ENCODE results near the gene L3MBTL4. TPM values are rescaled to one million over a fixed set of nuclear protein-coding genes. Genes with fewer than 3 reads are reported as not detected.

L3MBTL4 gene
- total and polyA plus RNA-seq, 10 of the 15 experiments (the other 5 are each of a cell fraction or from before 2014, with no cell fraction given), result 1.3 to 8.7 (median 3.8) TPM

- Histone ChIP-seq H3K36me3 (ENCODE audit: control insufficient read depth in 2 of 2, insufficient read depth in 2 of 2, low read length in 1 of 2) (no peaks in the 10 kb centered on the region), H3K4me3 (no peak overlapping the region), H2AFZ (ENCODE audit: control insufficient read depth, low read depth, low read length) (no peak overlapping the region), H3K79me2 (ENCODE audit: control insufficient read depth, insufficient read depth, low read length) (no peaks in the 10 kb centered on the region), H3K27ac (ENCODE audit: control insufficient read depth, insufficient read depth) (no peak overlapping the region), H3K4me1 (ENCODE audit: control insufficient read depth, insufficient read depth, low read length) (peaks cover 6% of the 10 kb centered on the region), H4K20me1 (ENCODE audit: control insufficient read depth, insufficient read depth) (no peaks in the 10 kb centered on the region), H3K27me3 (replicated peaks in 1 of 2; ENCODE audit: control insufficient read depth in 2 of 2, insufficient read depth in 2 of 2, low read length in 1 of 2) (no peaks in the 10 kb centered on the region), H3K9me3 (replicated peaks; ENCODE audit: control insufficient read depth, insufficient read depth, low read length) (no peaks in the 10 kb centered on the region), H3K4me2 (ENCODE audit: control insufficient read depth, insufficient read depth) (no peak overlapping the region), H3K9ac (ENCODE audit: control insufficient read depth, insufficient read depth, low read length) (no peak overlapping the region)
- CTCF ChIA-PET, result no interaction called here
- RAD21 ChIA-PET (ENCODE audit: unreplicated experiment), result no interaction called here
- no TSS peak for BruUV-seq (replicated peaks)
- DNase-seq (ENCODE audit: low read depth, low spot score), result no peak
- ATAC-seq, result no peak
- intact Hi-C loops (cut with micrococcal nuclease; ENCODE audit: unreplicated experiment), result loop anchor here (5.0 to 10.0 kb wide), 2 partner anchors 48 to 156 kb away; no protein-coding TSS in a partner anchor
- SMC1A ChIA-PET (ENCODE audit: uncharacterized antibody, unreplicated experiment), result no interaction called here
- FAIRE-seq, result no peak
- POLR2A ChIA-PET, result no interaction called here
- TF ChIP-seq NR2F1 (conservative IDR thresholded peaks at IDR 0.05) (no peak), RUNX3 (IDR thresholded peaks at IDR 0.05; ENCODE audit: low read length) (no peak), ZNF622 (IDR thresholded peaks at IDR 0.05) (no peak), STAT3 (IDR thresholded peaks at IDR 0.05; ENCODE audit: low read depth, low read length) (no peak), TCF7 (IDR thresholded peaks at IDR 0.05; ENCODE audit: borderline replicate concordance) (no peak), MLLT1 (IDR thresholded peaks at IDR 0.05) (no peak), MYC (IDR thresholded peaks at IDR 0.05; ENCODE audit: insufficient read depth, insufficient read length, insufficient replicate concordance, low read length, severe bottlenecking) (no peak), HCFC1 (IDR thresholded peaks at IDR 0.05; ENCODE audit: low read length) (no peak), WRNIP1 (IDR thresholded peaks at IDR 0.05; ENCODE audit: borderline replicate concordance, low read depth, low read length) (no peak), GATAD2B (conservative IDR thresholded peaks at IDR 0.05; ENCODE audit: low read depth) (no peak), ZNF274 (IDR thresholded peaks at IDR 0.05; ENCODE audit: insufficient read depth, insufficient read length) (no peak)
- TF ChIP-seq, protein P1, sequence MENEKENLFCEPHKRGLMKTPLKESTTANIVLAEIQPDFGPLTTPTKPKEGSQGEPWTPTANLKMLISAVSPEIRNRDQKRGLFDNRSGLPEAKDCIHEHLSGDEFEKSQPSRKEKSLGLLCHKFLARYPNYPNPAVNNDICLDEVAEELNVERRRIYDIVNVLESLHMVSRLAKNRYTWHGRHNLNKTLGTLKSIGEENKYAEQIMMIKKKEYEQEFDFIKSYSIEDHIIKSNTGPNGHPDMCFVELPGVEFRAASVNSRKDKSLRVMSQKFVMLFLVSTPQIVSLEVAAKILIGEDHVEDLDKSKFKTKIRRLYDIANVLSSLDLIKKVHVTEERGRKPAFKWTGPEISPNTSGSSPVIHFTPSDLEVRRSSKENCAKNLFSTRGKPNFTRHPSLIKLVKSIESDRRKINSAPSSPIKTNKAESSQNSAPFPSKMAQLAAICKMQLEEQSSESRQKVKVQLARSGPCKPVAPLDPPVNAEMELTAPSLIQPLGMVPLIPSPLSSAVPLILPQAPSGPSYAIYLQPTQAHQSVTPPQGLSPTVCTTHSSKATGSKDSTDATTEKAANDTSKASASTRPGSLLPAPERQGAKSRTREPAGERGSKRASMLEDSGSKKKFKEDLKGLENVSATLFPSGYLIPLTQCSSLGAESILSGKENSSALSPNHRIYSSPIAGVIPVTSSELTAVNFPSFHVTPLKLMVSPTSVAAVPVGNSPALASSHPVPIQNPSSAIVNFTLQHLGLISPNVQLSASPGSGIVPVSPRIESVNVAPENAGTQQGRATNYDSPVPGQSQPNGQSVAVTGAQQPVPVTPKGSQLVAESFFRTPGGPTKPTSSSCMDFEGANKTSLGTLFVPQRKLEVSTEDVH (IDR thresholded peaks at IDR 0.05; ENCODE audit: low read depth, partially characterized antibody), result no peak
- in situ Hi-C loops (cut with MboI), result no loop called here
- 30% methylated on average over 6 of the region's 6 CpGs for WGBS (ENCODE audit: insufficient coverage, insufficient replicate concordance, low lambda C conversion rate, missing lambda C conversion rate)
Measured at GRCh38 chr18:6058941-6059340, 355.8 kb downstream of the L3MBTL4 start.
